ACHN (cell line): ENCODE data around the gene TMPRSS13.

Experiments
- DNase-seq: peaks from one replicate; pipeline ENCODE4 v3.0.0-alpha.2; 2015
- in situ Hi-C: cut with HindIII; loops from 2 replicates; pipeline ENCODE4 v1.10.0; 2017; ENCODE audit warnings: low sequenced_read_pairs, low pct_ligation_motif_present, low pct_unique_long_range_greater_than_20kb

TMPRSS13 gene

DNA sequence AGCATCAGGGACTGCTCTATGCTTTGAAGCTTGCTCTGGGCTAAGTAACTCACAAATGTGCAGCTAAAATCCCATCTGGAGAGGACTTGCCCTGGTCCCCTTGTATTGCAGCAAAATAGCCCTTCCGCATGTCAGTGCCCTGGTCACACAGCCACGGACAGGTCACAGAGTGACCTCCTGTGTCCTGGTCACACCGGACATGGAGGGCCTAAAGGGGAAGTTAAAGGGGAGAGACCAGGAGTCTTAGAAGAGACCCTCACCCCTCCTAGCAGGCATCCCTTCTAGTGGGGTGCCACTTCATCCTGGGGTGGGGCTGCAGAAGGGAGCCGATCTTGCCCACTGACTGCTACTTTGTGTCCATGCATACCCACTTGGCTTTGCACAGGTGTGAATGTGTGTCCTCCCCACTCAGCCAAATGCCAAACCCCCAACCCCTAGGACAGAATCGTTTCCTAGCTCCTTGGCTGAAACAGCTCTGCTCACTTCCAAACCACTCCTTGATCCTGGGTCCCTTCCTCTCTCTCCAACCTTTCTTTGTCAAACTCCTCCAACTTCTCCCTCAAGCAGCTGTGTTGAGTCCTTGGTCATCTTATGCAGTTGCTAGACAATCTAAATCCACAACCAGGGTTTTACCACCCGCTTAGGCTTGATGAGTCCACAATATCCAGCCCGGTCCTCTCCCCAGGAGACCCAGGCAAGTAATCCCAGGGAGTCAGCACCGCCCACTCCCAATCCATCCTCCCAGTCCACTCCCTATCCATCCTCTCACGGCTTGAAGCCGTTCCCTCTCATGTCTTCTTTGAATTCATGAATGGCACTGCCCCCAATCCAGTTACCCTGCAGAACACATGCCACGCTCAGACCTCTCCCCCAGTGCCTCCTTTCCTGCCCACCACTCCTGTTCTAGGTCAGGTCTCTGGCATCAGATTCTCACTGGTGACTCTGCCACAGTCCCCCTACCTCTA, 49.4 kb downstream of the TMPRSS13 start:
- in situ Hi-C loops: no loop called here
- DNase-seq: no peak

DNA sequence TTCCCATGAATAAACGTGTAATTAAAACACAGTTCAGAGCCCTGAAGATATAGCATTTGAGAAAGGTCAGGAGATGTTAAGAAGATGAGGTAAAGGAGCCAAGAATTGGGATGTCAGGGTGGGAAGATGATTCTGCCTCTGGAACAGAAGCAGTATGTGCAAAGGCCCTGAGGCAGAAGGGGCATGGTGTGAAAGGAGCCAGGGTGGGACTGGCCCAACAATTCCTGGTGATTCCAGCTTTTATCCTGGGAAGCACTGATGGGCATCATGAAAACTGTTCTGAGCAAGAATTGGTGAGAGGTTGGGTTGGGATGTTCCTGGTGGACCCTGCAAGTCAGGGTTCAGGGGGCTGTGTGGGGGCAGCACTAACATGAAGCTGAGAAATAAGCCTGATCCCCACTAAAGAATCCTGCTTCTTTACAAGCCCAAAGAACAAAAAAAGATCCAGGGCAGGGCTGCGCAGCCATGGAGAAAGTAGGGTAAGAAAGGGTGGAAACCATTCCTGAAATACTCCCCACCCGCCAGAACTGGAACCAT, 50.2 kb downstream of the TMPRSS13 start:
- no peak for DNase-seq
- in situ Hi-C loops: no loop called here

DNA sequence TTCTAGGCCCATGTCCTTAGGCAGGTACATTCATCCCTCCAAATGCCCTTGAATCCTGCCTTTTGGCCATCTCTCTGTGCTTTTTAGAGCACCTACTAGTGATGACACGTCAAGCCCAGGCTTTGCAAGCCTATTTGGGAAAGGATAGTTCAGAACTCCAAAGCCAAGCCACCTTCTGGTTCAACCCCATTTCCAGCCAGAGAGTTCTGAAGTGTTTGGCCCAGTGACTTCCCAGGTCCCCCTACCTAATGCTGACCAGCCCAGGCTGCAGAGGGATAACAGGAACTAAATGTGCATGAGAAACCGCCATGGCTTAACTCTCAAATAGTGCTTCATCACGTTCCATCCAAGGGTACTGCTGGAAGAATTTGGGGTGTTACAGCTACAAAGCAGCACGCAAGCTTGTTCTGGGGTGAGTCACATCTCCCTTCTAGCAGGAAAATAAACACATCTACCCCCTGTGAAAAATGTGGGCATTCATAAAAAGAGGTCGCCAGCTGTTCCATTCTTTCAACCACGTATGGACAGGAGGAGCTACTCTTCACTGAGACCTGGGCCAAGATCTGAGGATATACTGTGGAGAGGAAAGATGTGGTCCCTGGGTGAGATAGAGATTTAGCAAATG, 50.8 kb downstream of the TMPRSS13 start:
- in situ Hi-C loops: no loop called here
- no peak for DNase-seq

DNA sequence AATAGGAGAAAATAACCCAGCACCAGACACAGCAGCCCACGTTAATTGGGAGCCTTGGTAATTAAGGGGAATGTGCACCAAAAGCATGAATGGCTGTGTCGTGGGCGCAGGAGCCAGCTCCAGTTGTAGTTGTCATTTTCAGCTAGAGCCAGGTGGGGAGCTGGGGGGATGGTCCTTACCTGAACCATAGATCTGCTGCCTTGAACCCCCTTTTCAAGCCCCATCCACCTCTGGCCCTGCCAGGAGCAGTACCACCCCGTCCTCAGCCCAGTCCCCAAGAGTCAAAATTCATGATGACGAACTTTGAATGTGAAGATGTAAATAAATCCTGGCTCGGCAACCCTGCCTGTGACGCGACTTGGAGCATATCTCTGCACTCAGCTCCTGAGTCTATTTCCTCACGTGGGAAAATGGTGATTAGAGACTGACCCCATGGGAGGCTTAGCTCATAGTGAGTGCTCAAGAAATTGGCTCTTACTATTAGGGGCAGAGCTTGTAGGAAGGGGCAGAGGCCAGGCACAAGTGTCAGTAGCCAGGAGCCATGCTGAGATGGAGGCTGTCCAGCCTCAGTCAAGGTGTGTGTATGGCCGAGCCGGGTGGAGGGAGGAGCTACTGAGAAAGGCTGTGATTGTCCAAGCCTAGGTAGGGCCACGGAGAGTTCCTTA, 52.0 kb downstream of the TMPRSS13 start:
- DNase-seq: no peak
- in situ Hi-C loops: no loop called here

DNA sequence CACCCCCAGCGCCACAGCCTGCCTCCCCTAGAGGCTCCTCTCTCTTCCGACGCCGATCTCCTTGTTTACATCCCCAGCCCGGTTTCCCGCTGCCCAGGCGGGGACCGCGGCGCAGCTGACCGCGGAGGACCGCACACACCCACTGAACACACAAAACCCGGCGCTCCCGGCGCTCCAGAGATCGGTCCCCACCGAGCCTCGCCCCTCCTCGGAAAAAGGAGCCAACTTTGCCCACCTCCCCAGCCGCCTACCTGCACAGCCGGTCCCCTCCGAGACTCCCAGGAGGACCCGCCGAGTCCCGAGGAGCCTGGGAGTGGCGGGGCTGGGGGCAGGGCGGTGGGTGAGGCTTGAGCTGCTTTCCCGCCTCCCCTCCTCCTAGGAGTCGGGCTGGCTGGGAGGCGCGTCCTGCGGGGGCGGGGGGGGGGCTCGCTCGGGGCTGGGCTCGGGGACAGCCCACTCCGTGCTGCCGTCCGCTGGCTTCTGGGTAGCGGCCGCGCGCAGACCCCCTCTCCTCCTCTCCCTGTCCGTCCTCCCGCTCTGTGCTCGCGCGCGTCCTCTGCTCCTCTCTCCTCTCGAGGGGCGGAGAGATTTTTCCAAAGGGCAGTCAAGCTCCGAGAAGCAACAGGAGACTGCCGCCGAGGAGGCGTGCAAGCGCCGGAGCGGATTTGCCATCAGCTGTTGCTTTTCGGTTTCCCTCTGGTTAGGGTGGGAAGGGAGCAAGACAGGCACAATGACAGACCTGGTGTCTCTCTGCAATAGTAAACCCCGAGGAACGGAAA, 52.7 kb downstream of the TMPRSS13 start, which contains the start of gene FXYD6:
Gene FXYD6, minus strand, starts transcription at position 318 of the 779 bp plus-strand sequence. CDS start 33,882 bp downstream, outside the sequence.
- in situ Hi-C loops: no loop called here
- peak; percentile 31 for DNase-seq

DNA sequence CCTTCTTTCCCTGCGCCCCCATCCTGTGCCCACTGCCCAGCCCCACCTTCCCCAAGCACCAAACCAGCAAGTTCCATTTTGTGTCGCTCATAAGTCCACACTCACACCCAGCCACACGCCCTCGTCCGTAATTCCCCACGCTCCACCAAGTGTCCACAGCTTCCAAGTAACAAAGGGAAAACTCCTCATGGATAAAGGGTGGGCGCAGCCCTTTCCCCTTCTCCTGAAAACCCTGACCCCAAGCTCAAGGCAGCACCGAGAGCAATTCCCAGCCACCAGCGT, 53.2 kb downstream of the TMPRSS13 start:
- no peak for DNase-seq
- in situ Hi-C loops: no loop called here

DNA sequence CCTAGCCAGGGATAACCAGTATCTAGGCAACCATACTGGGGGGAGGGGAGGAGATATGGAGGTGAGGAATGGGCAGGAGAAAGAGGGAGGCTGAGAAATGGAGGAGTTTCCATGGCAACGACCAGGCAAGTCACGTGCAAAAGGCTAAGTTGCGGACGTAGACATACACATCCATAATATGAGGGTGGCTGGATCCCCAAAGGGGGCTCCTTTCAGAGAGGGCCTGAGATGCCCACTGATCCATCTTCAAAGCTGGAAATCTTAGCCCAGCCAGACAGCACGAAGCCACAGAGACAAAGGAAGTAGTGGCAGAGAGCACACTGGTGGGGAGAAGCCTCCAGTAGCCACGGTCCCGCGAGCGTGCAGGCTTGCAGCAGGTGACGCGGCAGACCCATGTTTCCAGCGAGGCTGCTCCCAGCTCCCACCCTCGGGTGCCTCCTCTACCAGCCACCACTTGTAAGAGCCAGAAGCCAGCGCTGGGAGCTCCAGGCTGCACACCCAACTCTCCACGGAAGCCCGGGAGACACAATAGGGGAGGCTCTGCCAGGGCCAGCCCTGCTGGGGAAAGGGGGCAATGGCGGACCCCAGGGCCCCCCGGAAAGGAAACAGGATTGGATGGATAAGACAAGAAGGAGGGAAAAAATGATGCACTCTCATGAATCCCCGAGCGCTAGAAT, 53.7 kb downstream of the TMPRSS13 start:
- DNase-seq: no peak
- in situ Hi-C loops: no loop called here

DNA sequence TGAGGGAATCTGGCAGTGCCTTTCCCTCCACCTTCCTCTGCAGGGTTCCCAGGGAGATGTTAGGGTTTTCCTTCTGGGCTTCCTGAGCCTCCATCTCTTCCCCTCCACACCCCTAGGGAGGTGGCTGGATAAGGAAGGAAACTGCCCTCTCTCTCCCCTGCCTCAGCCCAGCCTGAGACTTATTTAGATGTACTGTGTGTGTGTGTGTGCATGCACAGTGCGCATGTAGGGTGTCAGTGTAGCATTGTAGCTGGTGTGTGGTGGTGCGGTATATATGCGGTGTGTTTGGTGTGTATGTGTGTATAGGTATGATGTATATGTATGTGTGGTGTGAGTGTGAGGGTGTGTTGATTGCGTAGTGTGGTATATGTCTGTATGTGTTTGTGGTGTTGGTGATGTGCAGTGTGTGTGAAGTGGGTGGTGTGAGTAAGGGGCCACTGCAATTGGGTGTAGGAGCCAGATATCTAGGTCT, 54.3 kb downstream of the TMPRSS13 start:
- DNase-seq: no peak
- in situ Hi-C loops: no loop called here

DNA sequence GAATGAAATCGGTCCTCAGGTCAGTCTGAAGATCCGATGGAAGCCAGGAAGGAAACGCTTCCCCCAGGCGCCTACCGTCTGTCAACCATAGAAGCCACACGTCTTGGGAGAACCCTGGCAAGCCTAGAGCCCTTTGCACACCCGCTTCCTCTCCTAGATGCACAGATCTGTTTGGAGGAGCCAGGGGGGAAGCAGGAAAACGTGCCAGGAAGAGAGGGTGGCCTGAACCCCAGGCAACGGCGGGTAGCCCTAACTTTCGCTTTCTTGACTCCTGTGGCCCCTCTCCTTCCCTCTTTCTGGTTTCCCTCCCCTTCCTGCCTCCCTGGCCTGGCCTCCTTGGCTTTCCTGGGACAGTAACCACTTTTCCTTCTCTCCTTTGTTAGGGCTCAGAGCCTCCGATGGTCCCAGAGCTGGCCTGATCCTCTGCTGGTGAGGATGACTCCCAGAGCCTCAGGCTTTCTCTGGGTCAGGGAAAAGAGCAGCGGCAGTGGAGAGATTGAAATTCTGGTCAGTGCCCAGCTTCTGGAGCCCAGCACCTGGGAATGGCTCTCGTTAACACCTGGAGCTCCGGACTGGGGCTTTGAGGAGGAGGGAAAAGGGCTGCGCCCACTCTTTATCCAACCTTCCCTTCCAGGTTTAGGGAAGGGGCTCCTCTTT, 54.8 kb downstream of the TMPRSS13 start:
- no peak for DNase-seq
- in situ Hi-C loops: no loop called here

DNA sequence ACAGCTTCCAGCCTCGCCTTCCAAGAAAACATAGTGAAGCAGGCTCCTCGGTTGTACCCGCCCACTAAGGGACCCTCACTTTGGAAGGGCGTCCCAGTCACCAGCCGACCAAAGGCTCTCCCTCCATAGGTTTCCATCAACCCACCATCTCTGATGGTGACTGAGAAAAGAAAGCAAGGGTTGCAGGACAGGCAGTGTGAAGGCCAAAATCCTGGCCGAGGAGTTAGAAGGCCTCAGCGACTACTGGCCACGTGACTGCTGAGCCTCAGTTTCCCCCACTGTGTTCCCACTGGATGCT, 55.4 kb downstream of the TMPRSS13 start:
- no peak for DNase-seq
- in situ Hi-C loops: no loop called here

DNA sequence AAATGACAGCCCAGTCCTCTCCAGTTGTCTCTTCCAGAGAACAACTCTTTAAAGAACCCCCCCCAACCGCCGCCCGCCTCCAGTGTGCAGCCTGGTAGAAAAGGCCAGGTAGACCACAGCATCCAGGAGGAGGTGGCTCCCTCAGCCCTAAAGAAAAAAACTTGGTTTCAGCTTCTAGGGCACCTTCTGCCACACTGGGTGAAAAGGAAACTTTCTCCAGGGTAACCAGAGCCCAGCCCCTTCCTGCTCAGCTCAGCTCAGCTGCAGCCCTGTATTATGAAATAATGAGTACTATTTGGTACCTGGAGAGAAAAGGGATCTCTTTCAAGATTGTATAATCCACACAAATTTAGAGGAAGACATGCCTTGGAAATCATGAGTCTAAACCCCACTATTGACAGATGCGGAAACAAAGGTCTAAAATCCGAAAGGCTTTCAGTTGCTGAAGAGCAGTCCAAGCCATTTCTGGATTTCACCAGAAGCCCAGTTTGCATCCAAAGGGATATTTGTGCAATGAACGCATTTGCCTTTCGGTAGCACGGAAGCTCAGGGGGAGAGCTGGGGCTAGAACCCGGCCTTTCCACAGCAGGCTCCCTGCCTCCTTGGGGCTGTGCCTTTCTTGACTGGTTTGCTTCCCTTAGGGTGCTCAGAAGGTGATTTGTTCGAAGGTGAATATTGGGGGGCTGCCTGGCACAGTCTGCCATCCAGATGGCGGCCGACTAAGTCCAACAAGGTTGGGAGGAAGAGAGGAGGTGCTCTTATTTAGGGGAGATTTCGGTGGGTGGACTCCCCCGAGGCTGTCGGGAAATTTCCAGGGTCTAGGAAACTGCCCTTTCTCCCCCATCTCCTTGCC, 56.0 kb downstream of the TMPRSS13 start:
- in situ Hi-C loops: no loop called here

DNA sequence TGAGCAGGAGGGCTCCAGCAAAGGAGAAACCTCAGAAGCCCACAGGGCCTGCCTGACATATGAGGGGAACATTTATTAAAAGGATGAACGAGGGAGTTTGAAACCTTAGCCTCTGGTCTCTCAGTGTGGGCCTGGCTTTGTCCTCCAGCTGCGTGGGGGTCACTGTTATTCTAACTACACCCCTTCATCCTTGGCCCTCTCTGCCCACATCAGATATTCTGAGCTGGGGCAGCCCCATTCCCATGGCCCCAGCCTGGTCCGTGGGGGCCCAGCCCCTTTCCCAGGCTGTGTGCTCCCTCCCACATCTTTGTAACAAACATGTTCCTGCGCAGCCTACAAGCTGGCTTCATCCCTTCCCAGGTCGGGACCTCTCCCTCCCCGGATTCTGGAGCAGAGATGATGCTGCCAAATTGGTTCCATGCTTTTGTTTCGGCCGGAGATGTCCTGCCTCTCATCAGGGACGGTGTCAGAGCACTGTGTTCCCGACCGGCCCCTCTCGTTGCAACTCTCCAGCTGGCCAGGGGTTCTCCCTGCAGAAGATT, 56.7 kb downstream of the TMPRSS13 start:
- in situ Hi-C loops: no loop called here
- no peak for DNase-seq

More for the DNA sequence above, 56.0 kb downstream of the TMPRSS13 start:
- no peak for DNase-seq

DNA sequence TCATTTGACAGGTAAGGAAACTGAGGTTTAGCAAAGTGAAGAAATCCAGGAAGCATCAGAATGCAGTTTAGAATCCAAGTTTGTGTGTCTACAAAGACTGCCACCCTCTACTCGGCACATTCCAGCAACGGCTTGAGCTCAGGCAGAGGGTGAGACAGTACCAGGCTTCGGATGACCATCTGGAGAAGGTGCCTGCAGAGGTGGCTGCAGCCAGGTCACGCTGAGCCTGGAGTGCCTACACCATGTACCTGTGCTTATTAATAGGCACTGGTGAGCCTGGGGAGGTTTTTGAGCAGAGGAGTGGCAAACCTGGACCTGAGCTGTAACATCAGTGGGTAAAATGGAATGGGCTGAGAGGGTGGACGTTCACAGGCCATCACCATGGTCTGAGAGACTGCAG, 57.4 kb downstream of the TMPRSS13 start:
- no peak for DNase-seq
- in situ Hi-C loops: no loop called here

DNA sequence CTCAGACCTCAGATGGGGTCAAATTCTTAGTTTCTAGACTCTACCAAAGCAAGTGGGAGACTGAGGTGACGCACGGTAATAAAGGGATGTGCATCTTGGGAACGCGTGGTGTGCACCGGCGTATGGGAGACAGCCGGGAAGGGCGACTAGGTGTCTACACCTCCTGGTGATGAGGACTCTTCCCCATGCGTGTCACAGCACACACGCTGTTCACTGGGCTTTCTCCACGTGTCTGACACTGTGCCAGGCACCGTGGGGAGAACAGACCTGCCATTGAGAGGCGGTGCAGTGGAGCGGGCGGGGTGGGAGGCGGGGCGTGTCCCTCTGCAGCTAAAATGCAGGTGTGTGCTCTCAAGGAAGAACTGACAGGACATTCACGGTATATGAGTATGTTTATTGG, 58.0 kb downstream of the TMPRSS13 start:
- in situ Hi-C loops: no loop called here
- DNase-seq: no peak

DNA sequence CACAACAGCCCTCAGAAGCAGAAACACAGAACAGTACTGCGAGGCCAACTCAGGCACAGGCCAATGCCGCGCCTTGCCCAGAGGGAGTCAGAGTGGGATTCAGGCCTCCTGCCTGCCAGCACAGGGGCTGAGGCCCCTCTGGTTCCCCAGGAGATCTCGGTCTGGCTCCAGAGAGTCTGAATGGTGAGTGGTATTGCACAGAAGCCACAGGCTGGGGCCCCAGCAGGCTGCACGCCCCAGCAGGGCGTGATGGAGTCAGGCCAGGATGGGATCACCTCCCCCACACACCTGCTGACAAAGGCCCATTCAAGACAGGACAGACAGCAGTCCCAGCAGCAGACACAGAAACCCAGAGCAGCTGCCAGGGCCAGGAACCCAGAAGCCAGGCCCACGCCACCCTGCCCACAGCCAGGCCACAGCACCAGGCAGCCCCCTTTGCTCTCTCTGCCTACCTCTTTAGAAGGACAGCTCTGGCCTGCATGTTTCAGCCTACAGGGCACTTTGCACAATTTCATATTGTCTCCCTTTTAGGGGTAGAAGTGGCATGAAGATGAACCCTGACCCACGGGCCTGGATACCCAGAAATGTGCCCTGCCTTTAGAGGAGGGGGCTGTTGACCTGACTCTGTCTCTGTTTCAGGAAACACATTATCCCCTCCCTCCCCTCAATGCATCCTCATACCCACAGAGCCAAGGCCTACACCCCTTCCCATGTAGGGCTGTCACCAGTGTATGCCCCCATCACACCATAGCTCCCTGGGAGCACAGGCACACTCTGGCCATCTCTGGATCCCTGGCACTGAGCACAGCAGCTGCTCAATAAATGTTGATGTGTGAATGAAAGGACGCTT, 58.9 kb downstream of the TMPRSS13 start:
- in situ Hi-C loops: no loop called here
- DNase-seq: no peak

DNA sequence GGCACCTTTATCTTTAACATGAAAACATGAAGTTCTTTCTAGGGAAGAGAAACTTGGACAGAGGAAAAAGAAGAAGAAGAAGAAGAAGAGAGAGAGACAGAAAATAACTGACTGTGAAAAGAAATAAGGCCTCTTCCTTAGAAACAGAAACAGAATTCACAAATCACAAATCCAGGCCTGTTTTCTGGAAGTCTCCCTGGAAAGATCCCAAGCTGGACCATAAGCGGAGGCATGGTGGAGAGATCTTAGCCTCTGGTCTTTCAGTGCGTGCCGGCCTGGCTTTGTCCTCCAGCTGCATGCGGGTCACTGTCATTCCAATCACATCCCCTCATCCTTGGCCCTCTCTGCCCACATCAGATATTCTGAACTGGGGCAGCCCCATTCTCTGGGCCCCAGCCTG, 59.6 kb downstream of the TMPRSS13 start:
- no peak for DNase-seq
- in situ Hi-C loops: no loop called here
